Neural crest cell (in vitro differentiated cells): ENCODE measurements around the gene CCDC87. TPM values are rescaled to one million over a fixed set of nuclear protein-coding genes. Genes with fewer than 3 reads are reported as not detected.
"Not testable (repeated sequence)": the region's sequence is repeated elsewhere in the genome, so short reads cannot be mapped to it uniquely, and the experiment has no call there.

Experiments
- DNase-seq: peaks from one replicate; pipeline ENCODE4 v3.0.0; 2021; ENCODE audit warnings: low read depth, mixed read lengths, low spot score
- H3K27ac Mint-ChIP-seq: one replicate; pipeline ENCODE4 v1.8.0; 2021; ENCODE audit warnings: mild to moderate bottlenecking, mixed read lengths; ENCODE audit not compliant: unreplicated experiment
- H3K27me3 Mint-ChIP-seq: 2 replicates; pipeline ENCODE4 v1.8.0; 2021; ENCODE audit warnings: low read depth, mild to moderate bottlenecking, mixed read lengths
- H3K36me3 Mint-ChIP-seq: 2 replicates; pipeline ENCODE4 v1.8.0; 2021; ENCODE audit warnings: low read depth, mild to moderate bottlenecking, mixed read lengths
- H3K4me1 Mint-ChIP-seq: 2 replicates; pipeline ENCODE4 v1.8.0; 2021; ENCODE audit warnings: mixed read lengths
- H3K4me3 Mint-ChIP-seq: one replicate; pipeline ENCODE4 v1.8.0; 2021; ENCODE audit warnings: mild to moderate bottlenecking, mixed read lengths
- H3K9me3 Mint-ChIP-seq: 2 replicates; pipeline ENCODE4 v1.8.0; 2021; ENCODE audit warnings: mixed read lengths
- total RNA-seq: library from RNA; stranded (reverse); gene quantifications from 2 replicates; pipeline ENCODE4 v1.2.1, GENCODE V29; 2021
- TF ChIP-seq, protein P1 (sequence below): fragments of 200-600 bp; sonication (generic); conservative IDR thresholded peaks from 2 replicates; pipeline ENCODE4 v1.5.0; 2021; ENCODE audit warnings: antibody characterized with exemption, mild to moderate bottlenecking

The CCDC87 gene
- total RNA-seq, 1 donor from 2014 or later, result 0.93 TPM

DNA sequence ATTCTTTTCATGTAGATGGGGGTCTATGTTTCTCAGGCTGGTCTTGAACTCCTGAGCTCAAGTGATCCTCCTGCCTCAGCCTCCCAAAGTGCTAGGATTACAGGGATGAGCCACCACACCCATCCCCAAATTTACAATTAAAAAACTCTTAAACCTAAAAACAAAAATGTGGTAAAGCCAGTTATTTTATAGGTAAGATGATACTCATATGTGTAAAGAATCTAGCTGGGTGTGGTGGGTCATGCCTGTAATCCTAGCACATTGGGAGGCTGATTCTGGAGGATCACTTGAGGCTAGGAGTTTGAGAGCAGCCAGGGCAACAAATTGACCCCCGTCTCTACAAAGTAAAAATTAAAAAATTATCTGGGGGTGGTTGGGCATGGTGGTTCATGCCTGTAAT lies 19.6 kb upstream of the CCDC87 start:
- Mint-ChIP-seq H3K27me3 (no peaks in the 10 kb centered on the region), H3K4me3 (no peak overlapping the region), H3K9me3 (no peaks in the 10 kb centered on the region), H3K27ac (no peak overlapping the region), H3K36me3 (peaks cover 3% of the 10 kb centered on the region), H3K4me1 (peaks cover 15% of the 10 kb centered on the region)
- no peak for DNase-seq
- TF ChIP-seq, protein P1, sequence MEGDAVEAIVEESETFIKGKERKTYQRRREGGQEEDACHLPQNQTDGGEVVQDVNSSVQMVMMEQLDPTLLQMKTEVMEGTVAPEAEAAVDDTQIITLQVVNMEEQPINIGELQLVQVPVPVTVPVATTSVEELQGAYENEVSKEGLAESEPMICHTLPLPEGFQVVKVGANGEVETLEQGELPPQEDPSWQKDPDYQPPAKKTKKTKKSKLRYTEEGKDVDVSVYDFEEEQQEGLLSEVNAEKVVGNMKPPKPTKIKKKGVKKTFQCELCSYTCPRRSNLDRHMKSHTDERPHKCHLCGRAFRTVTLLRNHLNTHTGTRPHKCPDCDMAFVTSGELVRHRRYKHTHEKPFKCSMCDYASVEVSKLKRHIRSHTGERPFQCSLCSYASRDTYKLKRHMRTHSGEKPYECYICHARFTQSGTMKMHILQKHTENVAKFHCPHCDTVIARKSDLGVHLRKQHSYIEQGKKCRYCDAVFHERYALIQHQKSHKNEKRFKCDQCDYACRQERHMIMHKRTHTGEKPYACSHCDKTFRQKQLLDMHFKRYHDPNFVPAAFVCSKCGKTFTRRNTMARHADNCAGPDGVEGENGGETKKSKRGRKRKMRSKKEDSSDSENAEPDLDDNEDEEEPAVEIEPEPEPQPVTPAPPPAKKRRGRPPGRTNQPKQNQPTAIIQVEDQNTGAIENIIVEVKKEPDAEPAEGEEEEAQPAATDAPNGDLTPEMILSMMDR, result no peak

DNA sequence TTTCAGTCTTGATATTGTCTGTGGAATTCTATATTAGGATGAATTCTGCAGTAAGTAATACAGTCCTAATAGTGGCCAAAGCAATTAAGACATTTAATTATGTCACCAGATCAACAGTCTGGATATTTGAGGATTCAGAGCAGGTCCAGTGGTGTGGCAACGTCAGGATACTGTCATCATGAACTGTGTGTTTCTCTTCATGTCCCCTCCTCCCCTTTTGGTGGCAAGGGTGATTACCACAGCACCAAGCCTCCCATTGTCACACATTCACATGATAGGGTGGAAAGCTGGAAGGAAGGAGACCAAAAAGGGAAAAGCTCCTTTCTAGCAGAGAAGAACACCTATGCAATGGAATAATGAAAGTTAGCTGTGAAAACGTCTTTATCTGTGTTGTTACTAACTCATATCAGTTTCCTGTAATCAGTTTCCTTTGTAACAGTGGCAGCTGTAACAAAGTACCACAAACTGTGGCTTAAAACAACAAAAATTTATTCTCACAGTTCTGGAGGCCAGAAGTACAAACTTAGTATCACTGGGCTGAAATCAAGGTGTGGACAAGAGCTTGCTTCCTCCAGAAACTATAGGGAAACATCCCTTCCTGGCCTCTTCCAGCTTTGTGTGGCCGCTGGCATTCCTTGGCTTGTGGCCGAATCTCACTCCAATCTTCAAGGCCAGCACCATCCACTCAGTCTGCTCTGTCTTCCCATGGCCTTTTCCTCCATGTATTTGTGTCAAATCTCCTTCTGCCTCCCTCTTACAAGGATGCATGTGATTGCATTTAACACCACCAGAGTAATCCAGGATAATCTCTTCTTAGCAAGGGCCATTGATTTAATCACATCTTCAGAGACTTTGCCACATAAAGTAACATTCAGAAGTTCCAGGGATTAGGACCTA lies 17.1 kb upstream of the CCDC87 start:
- peaks cover 2% of the 10 kb centered on the region for H3K36me3 Mint-ChIP-seq
- H3K4me3 Mint-ChIP-seq, result no peak overlapping the region
- no peaks in the 10 kb centered on the region for H3K9me3 Mint-ChIP-seq
- no peaks in the 10 kb centered on the region for H3K4me1 Mint-ChIP-seq
- TF ChIP-seq, protein P1, result no peak
- no peak for DNase-seq
- H3K27ac Mint-ChIP-seq, result peak overlapping the region; percentile 11
- no peaks in the 10 kb centered on the region for H3K27me3 Mint-ChIP-seq

DNA sequence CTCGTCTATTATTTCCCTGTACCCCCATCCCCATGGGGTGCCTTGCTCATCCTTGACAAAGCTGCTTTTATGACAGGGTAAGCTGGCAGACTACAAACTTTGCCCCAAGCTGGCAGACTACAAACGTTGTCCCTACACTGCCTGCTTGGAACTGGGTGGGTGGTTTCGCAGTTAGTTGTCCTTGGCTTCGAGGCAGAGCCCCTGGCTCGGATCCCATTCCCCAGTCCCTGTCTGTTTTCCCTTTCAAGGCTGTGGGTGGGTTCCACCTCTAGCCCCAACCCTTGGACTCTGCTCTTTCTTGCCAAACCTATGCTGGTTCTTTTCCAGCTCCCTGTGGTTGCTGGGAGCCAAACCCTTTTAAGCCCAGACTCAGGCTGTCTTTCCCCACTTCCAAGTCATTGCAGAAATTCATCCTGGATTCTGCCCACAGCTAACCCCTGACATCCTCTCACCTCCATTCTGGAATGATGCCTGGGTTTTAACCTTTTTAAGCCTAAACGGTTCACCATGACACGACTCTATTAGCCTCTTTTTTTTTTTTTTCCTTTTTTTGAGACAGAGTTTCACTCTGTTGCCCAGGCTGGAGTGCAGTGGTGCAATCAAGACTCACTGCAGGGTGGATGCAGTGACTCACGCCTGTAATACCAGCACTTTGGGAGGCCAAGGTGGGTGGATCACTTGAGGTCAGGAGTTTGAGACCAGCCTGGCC lies 14.4 kb upstream of the CCDC87 start:
- no peaks in the 10 kb centered on the region for H3K4me1 Mint-ChIP-seq
- TF ChIP-seq, protein P1, result no peak
- no peaks in the 10 kb centered on the region for H3K27me3 Mint-ChIP-seq
- peak overlapping the region; percentile 67 for H3K27ac Mint-ChIP-seq
- H3K9me3 Mint-ChIP-seq, result no peaks in the 10 kb centered on the region
- H3K36me3 Mint-ChIP-seq, result peaks cover 2% of the 10 kb centered on the region
- DNase-seq, result no peak
- no peak overlapping the region for H3K4me3 Mint-ChIP-seq

DNA sequence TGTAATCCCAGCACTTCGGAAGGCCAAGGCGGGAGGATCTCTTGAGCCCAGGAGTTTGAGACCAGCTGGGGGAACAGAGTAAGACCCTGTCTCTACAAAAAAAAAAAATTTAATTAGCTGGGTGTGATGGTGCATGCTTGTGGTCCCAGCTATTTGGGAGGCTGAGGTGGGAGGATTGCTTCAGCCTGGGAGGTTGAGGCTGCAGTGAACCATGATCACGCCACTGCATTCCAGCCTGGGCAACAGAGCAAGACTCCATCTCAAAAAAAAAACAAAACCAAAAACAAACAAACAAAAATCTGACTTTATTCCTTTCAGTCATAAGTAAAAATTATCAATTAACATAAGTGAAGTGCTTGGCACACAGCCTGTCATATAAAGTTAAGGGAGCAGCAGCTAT lies 13.7 kb upstream of the CCDC87 start:
- not testable (repeated sequence) for H3K36me3 Mint-ChIP-seq

DNA sequence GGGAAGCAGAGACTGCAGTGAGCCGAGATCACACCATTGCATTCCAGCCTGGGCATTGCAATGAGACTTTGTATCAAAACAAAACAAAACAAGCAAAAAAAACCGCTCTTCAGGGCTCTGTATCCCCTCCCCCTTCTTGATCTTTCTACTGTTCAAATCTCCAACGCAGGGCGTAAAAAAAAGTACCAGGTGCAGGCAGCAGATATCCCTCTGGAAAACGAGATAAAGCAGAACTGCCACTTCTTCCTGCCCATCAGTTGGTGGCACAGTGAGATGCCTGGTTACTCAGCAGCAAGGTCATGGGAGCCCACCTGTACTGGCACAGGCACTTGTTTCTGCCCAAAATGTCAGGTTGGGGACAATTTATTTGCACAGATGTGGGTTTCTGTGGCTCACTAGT lies 11.3 kb upstream of the CCDC87 start:
- Mint-ChIP-seq H3K4me3 (no peak overlapping the region), H3K4me1 (no peaks in the 10 kb centered on the region), H3K9me3 (no peaks in the 10 kb centered on the region), H3K27me3 (no peaks in the 10 kb centered on the region), H3K27ac (no peak overlapping the region), H3K36me3 (no peaks in the 10 kb centered on the region)
- TF ChIP-seq, protein P1, result no peak
- DNase-seq, result no peak

More for the DNA sequence above, 13.7 kb upstream of the CCDC87 start:
- not testable (repeated sequence) for H3K4me3 Mint-ChIP-seq, H3K27me3 Mint-ChIP-seq, H3K9me3 Mint-ChIP-seq, H3K27ac Mint-ChIP-seq, H3K4me1 Mint-ChIP-seq, DNase-seq

DNA sequence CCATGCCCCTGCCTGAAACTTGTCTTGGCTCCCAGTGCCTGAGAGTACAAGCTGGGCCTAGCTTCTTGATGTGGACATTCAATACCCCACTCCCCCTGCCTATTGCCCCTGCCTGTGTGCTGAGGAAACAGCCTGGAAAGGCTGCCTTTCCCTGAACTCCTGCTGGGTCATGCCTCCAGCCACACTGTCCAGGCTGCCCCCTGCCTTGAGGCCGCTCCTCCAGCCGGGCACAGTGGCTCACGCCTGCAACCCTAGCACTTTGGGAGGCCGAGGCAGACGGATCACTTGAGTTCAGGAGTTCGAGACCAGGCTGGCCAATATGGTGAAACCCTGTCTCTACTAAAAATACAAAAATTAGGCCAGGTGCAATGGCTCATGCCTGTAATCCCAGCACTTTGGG lies 10.2 kb upstream of the CCDC87 start:
- Mint-ChIP-seq H3K36me3 (no peaks in the 10 kb centered on the region), H3K4me1 (no peaks in the 10 kb centered on the region), H3K9me3 (no peaks in the 10 kb centered on the region), H3K4me3 (no peak overlapping the region), H3K27me3 (no peaks in the 10 kb centered on the region), H3K27ac (no peak overlapping the region)
- DNase-seq, result no peak
- TF ChIP-seq, protein P1, result no peak
